Measurements from ENCODE around the gene ABRAXAS1.

ABRAXAS1 gene

GRCh38 chr4:83413676-83414075 is 71.2 kb downstream of the ABRAXAS1 start:
- H3K4me3 ChIP-seq (ENCODE audit: low read length), result no peak overlapping the region
- no peak for TF ChIP-seq ZNF274 (IDR thresholded peaks at IDR 0.05; ENCODE audit: low read depth, low read length)

All from GM08714 (cell line).